Astrocyte (in vitro differentiated cells and primary cell): Measurements from ENCODE around the gene PHLDA2. TPM values are rescaled to one million over a fixed set of nuclear protein-coding genes. Genes with fewer than 3 reads are reported as not detected.

ENCODE experiments used
- DNase-seq: peaks from one replicate; pipeline ENCODE4 v3.0.0-alpha.2; 2010; ENCODE audit warnings: low read depth
- FAIRE-seq: peaks from 2 replicates; lab custom pipeline; 2011; peaks lifted over from hg19 to GRCh38; lab: Jason Lieb, UNC
- H2AFZ ChIP-seq: 2 replicates; pipeline ENCODE4 v1.6.0; 2012; ENCODE audit warnings: low read depth, low read length, inconsistent platforms
- H3K27ac ChIP-seq: 2 replicates; pipeline ENCODE4 v1.5.1; 2011; ENCODE audit warnings: low read depth, low read length, inconsistent platforms
- H3K27me3 ChIP-seq: 2 replicates; pipeline ENCODE4 v1.6.0; 2011; ENCODE audit warnings: low read length, inconsistent platforms; ENCODE audit not compliant: insufficient read depth
- H3K36me3 ChIP-seq: 2 replicates; pipeline ENCODE4 v1.5.1; 2011; ENCODE audit warnings: low read length, inconsistent platforms; ENCODE audit not compliant: insufficient read depth
- H3K4me1 ChIP-seq: 2 replicates; pipeline ENCODE4 v1.5.1; 2011; ENCODE audit warnings: low read length, inconsistent platforms; ENCODE audit not compliant: insufficient read depth
- H3K4me2 ChIP-seq: 2 replicates; pipeline ENCODE4 v1.6.0; 2012; ENCODE audit warnings: low read length, inconsistent platforms
- H3K4me3 ChIP-seq: 2 replicates; pipeline ENCODE4 v1.5.1; 2011; ENCODE audit warnings: low read depth, mild to moderate bottlenecking, low read length, inconsistent platforms; ENCODE audit not compliant: insufficient read depth
- H3K79me2 ChIP-seq: 2 replicates; pipeline ENCODE4 v1.6.0; 2012; ENCODE audit warnings: mild to moderate bottlenecking, low read length, inconsistent platforms; ENCODE audit not compliant: insufficient read depth
- H3K9ac ChIP-seq: 2 replicates; pipeline ENCODE4 v1.6.0; 2012; ENCODE audit warnings: mild to moderate bottlenecking, low read length, inconsistent platforms
- H3K9me3 ChIP-seq: 2 replicates; pipeline ENCODE4 v1.5.1; 2012; ENCODE audit warnings: low read depth, mild to moderate bottlenecking, low read length, inconsistent platforms; ENCODE audit not compliant: insufficient read depth
- H4K20me1 ChIP-seq: 2 replicates; pipeline ENCODE4 v1.6.0; 2012; ENCODE audit warnings: low read length, inconsistent platforms; ENCODE audit not compliant: insufficient read depth
- H3K27ac Mint-ChIP-seq: one replicate; pipeline ENCODE4 v1.8.0; 2021; ENCODE audit warnings: mild to moderate bottlenecking, mixed read lengths; ENCODE audit not compliant: unreplicated experiment
- H3K27me3 Mint-ChIP-seq: one replicate; pipeline ENCODE4 v1.8.0; 2021; ENCODE audit warnings: low read depth, mixed read lengths; ENCODE audit not compliant: unreplicated experiment
- H3K36me3 Mint-ChIP-seq: one replicate; pipeline ENCODE4 v1.8.0; 2021; ENCODE audit warnings: low read depth, mixed read lengths; ENCODE audit not compliant: unreplicated experiment
- H3K4me1 Mint-ChIP-seq: one replicate; pipeline ENCODE4 v1.8.0; 2021; ENCODE audit warnings: low read depth, mixed read lengths; ENCODE audit not compliant: unreplicated experiment
- H3K4me3 Mint-ChIP-seq: one replicate; pipeline ENCODE4 v1.8.0; 2021; ENCODE audit warnings: mild to moderate bottlenecking, moderate library complexity, mixed read lengths; ENCODE audit not compliant: unreplicated experiment
- H3K9me3 Mint-ChIP-seq: one replicate; pipeline ENCODE4 v1.8.0; 2021; ENCODE audit warnings: mild to moderate bottlenecking, mixed read lengths; ENCODE audit not compliant: unreplicated experiment
- CTCF ChIP-seq: IDR thresholded peaks from 2 replicates; pipeline ENCODE4 v1.5.1; 2011; ENCODE audit warnings: low read depth, mild to moderate bottlenecking, inconsistent platforms, low read length, moderate library complexity; ENCODE audit not compliant: insufficient read depth
- EZH2 ChIP-seq: IDR thresholded peaks from 2 replicates; pipeline ENCODE4 v1.6.1; 2012; ENCODE audit warnings: mild to moderate bottlenecking, low read length, inconsistent platforms; ENCODE audit not compliant: insufficient read depth
- total RNA-seq: library from RNA; stranded (reverse); gene quantifications from 2 replicates; pipeline ENCODE4 v1.2.1, GENCODE V29; 2021

Gene PHLDA2
- total RNA-seq, 1 donor from 2014 or later: 78.8 TPM

- H3K27me3 ChIP-seq: no peaks in the 10 kb centered on the region
- peaks cover 22% of the 10 kb centered on the region for H4K20me1 ChIP-seq
- Mint-ChIP-seq H3K36me3 (no peaks in the 10 kb centered on the region), H3K27ac (no peak overlapping the region), H3K9me3 (no peaks in the 10 kb centered on the region), H3K4me1 (no peaks in the 10 kb centered on the region), H3K27me3 (peaks cover 3% of the 10 kb centered on the region), H3K4me3 (no peak overlapping the region)
- H3K9me3 ChIP-seq: no peaks in the 10 kb centered on the region
- H3K79me2 ChIP-seq: peaks cover 14% of the 10 kb centered on the region
- FAIRE-seq (no peak), DNase-seq (no peak)
- H3K9ac ChIP-seq: no peak overlapping the region
- H3K4me2 ChIP-seq: no peak overlapping the region
- no peak overlapping the region for H3K27ac ChIP-seq
- no peak overlapping the region for H3K4me3 ChIP-seq
- H2AFZ ChIP-seq: no peak overlapping the region
- peaks cover 3% of the 10 kb centered on the region for H3K4me1 ChIP-seq
- no peaks in the 10 kb centered on the region for H3K36me3 ChIP-seq
- TF ChIP-seq EZH2: no peak
- no peak for TF ChIP-seq CTCF
These were observed 7.3 kb downstream of the PHLDA2 start for GRCh38 chr11:2921742-2922493.

- FAIRE-seq (no peak), DNase-seq (no peak)
- H4K20me1 ChIP-seq: peaks cover 16% of the 10 kb centered on the region
- H3K27ac Mint-ChIP-seq: no peak overlapping the region
- H3K4me3 ChIP-seq: no peak overlapping the region
- H3K79me2 ChIP-seq: peaks cover 8% of the 10 kb centered on the region
- H3K27me3 ChIP-seq: no peaks in the 10 kb centered on the region
- H3K9me3 ChIP-seq: no peaks in the 10 kb centered on the region
- TF ChIP-seq CTCF: no peak
- TF ChIP-seq EZH2: no peak
- H3K27ac ChIP-seq: no peak overlapping the region
- H3K4me1 Mint-ChIP-seq: no peaks in the 10 kb centered on the region
- no peak overlapping the region for H3K4me2 ChIP-seq
- H3K36me3 ChIP-seq: no peaks in the 10 kb centered on the region
- no peaks in the 10 kb centered on the region for H3K36me3 Mint-ChIP-seq
- H3K4me1 ChIP-seq: no peaks in the 10 kb centered on the region
- H3K9ac ChIP-seq: no peak overlapping the region
- no peak overlapping the region for H3K4me3 Mint-ChIP-seq
- H3K27me3 Mint-ChIP-seq: peaks cover 3% of the 10 kb centered on the region
- H2AFZ ChIP-seq: no peak overlapping the region
- H3K9me3 Mint-ChIP-seq: no peaks in the 10 kb centered on the region
These were observed 8.0 kb downstream of the PHLDA2 start for GRCh38 chr11:2921261-2921660.

- no peak overlapping the region for H3K27ac ChIP-seq
- peaks cover 7% of the 10 kb centered on the region for H3K79me2 ChIP-seq
- Mint-ChIP-seq H3K36me3 (no peaks in the 10 kb centered on the region), H3K27ac (no peak overlapping the region), H3K27me3 (peaks cover 3% of the 10 kb centered on the region), H3K4me3 (no peak overlapping the region), H3K4me1 (no peaks in the 10 kb centered on the region), H3K9me3 (no peaks in the 10 kb centered on the region)
- no peaks in the 10 kb centered on the region for H3K27me3 ChIP-seq
- DNase-seq (no peak), FAIRE-seq (no peak)
- H3K4me2 ChIP-seq: no peak overlapping the region
- no peak overlapping the region for H3K9ac ChIP-seq
- H3K4me3 ChIP-seq: no peak overlapping the region
- no peak overlapping the region for H2AFZ ChIP-seq
- H3K9me3 ChIP-seq: no peaks in the 10 kb centered on the region
- H3K4me1 ChIP-seq: no peaks in the 10 kb centered on the region
- TF ChIP-seq EZH2: no peak
- TF ChIP-seq CTCF: no peak
- H4K20me1 ChIP-seq: peaks cover 10% of the 10 kb centered on the region
- no peaks in the 10 kb centered on the region for H3K36me3 ChIP-seq
These were observed 8.9 kb downstream of the PHLDA2 start for GRCh38 chr11:2920343-2920742.
